ENCODE measurements around the gene PPP6R2. TPM values are rescaled to one million over a fixed set of nuclear protein-coding genes. Genes with fewer than 3 reads are reported as not detected.

The PPP6R2 gene
- polyA plus RNA-seq, 3 donors from 2014 or later: 13.5 to 43.5 (median 19.6) TPM

GRCh38 chr22:50489363-50490243, 146.5 kb downstream of the PPP6R2 start:
- Mint-ChIP-seq H3K27ac (no peak overlapping the region), H3K9me3 (no peaks in the 10 kb centered on the region), H3K4me1 (no peaks in the 10 kb centered on the region), H3K27me3 (ENCODE audit: low read depth in 3 of 3) (peaks cover 2 to 6% (median 5%) of the 10 kb centered on the region in 3 donors), H3K4me3 (no peak overlapping the region), H3K36me3 (no peaks in the 10 kb centered on the region)
- DNase-seq: no peak

- Mint-ChIP-seq H3K36me3 (no peaks in the 10 kb centered on the region), H3K27me3 (ENCODE audit: low read depth in 3 of 3) (peaks cover 2 to 8% (median 7%) of the 10 kb centered on the region in 3 donors), H3K4me1 (no peaks in the 10 kb centered on the region), H3K27ac (no peak overlapping the region), H3K4me3 (no peak overlapping the region), H3K9me3 (no peaks in the 10 kb centered on the region)
- no peak for DNase-seq
These were observed 147.6 kb downstream of the PPP6R2 start for GRCh38 chr22:50490531-50491308.

Other genes with a start within 250 kb of the PPP6R2 start
- gene PANX2, start 172.6 kb upstream of the PPP6R2 start, polyA plus RNA-seq: under 1 TPM in 1 of 3 donors, not detected in 2; 0.07 TPM
- 10 to 100 TPM; 33.2 to 63.5 (median 35.3) TPM for gene TRABD, start 157.4 kb upstream of the PPP6R2 start, polyA plus RNA-seq
- gene SELENOO, start 142.3 kb upstream of the PPP6R2 start, polyA plus RNA-seq: 1 to 10 TPM; 2.6 to 5.7 (median 3.6) TPM
- 10 to 100 TPM in 2 of 3 donors, 1 to 10 TPM in 1; 5.2 to 18.0 (median 12.4) TPM for gene TUBGCP6, start 98.3 kb upstream of the PPP6R2 start, polyA plus RNA-seq
- gene HDAC10, start 92.1 kb upstream of the PPP6R2 start, polyA plus RNA-seq: 10 to 100 TPM in 2 of 3 donors, 1 to 10 TPM in 1; 10.0 to 13.4 (median 11.2) TPM
- under 1 TPM in 2 of 3 donors, not detected in 1; 0.13 to 0.31 TPM for gene MAPK12, start 81.6 kb upstream of the PPP6R2 start, polyA plus RNA-seq
- gene MAPK11, start 72.9 kb upstream of the PPP6R2 start, polyA plus RNA-seq: under 1 TPM in 2 of 3 donors, not detected in 1; 0.12 to 0.22 TPM
- 1 to 10 TPM in 2 of 3 donors, not detected in 1; 1.1 to 1.6 TPM for gene PLXNB2, start 35.7 kb upstream of the PPP6R2 start, polyA plus RNA-seq
- gene DENND6B, start 16.3 kb upstream of the PPP6R2 start, polyA plus RNA-seq: under 1 TPM in 2 of 3 donors, not detected in 1; 0.23 to 0.34 TPM
- gene SBF1, start 131.7 kb downstream of the PPP6R2 start, polyA plus RNA-seq: 10 to 100 TPM; 12.1 to 42.8 (median 14.2) TPM
- under 1 TPM in 1 of 3 donors, not detected in 2; 0.38 TPM for gene ADM2, start 138.2 kb downstream of the PPP6R2 start, polyA plus RNA-seq
- gene MIOX, start 143.5 kb downstream of the PPP6R2 start, polyA plus RNA-seq: not detected
- gene LMF2, start 164.4 kb downstream of the PPP6R2 start, polyA plus RNA-seq: 10 to 100 TPM; 16.3 to 40.4 (median 20.1) TPM
- 10 to 100 TPM; 41.8 to 46.7 (median 46.5) TPM for gene NCAPH2, start 164.9 kb downstream of the PPP6R2 start, polyA plus RNA-seq
- gene SCO2, start 182.3 kb downstream of the PPP6R2 start, polyA plus RNA-seq: 10 to 100 TPM in 1 of 3 donors, 1 to 10 TPM in 2; 8.3 to 14.8 (median 9.9) TPM
- 10 to 100 TPM; 21.2 to 31.2 (median 25.5) TPM for gene TYMP, start 186.7 kb downstream of the PPP6R2 start, polyA plus RNA-seq
- 1 to 10 TPM; 2.4 to 8.1 (median 4.5) TPM for gene KLHDC7B, start 202.6 kb downstream of the PPP6R2 start, polyA plus RNA-seq
- gene SYCE3, start 219.6 kb downstream of the PPP6R2 start, polyA plus RNA-seq: not detected
- gene CPT1B, start 235.1 kb downstream of the PPP6R2 start, polyA plus RNA-seq: 1 to 10 TPM in 1 of 3 donors, under 1 TPM in 1, not detected in 1; 0.09 to 2.9 TPM
- gene CHKB, start 239.5 kb downstream of the PPP6R2 start, polyA plus RNA-seq: 10 to 100 TPM; 44.0 to 51.3 (median 49.4) TPM

Measured in immature natural killer cell (primary cell).